Upper lobe of left lung (tissue), 6 donors: Measurements from ENCODE around the gene NPC1. TPM values are rescaled to one million over a fixed set of nuclear protein-coding genes. Genes with fewer than 3 reads are reported as not detected.

Experiments used
- ATAC-seq, 2 donors: fragments of 200-7000 bp; cut with Tn5 transposase; one replicate each; pipeline ENCODE4 v1.9.1; 2022; ENCODE audit warnings: mild to moderate bottlenecking in 2 of 2, moderate library complexity in 2 of 2; ENCODE audit not compliant: low FRiP score in 2 of 2
- DNase-seq, 2 donors: peaks; one replicate each; pipeline ENCODE4 v3.0.0-alpha.2; 2019 to 2020
- H3K27ac ChIP-seq, 4 donors: fragments of 200-600 bp; sonication (generic); one replicate each; pipeline ENCODE4 v1.5.1; 2016 to 2019
- H3K27me3 ChIP-seq, 4 donors: fragments of 200-600 bp; sonication (generic); one replicate each; pipeline ENCODE4 v1.5.1; 2017 to 2019
- H3K36me3 ChIP-seq, 4 donors: fragments of 200-600 bp; sonication (generic); one replicate each; pipeline ENCODE4 v1.5.1; 2016 to 2019
- H3K4me1 ChIP-seq, 4 donors: fragments of 200-600 bp; sonication (generic); one replicate each; pipeline ENCODE4 v1.5.1; 2018 to 2019
- H3K4me3 ChIP-seq, 4 donors: fragments of 200-600 bp; sonication (generic); one replicate each; pipeline ENCODE4 v1.5.1; 2017 to 2019; ENCODE audit warnings: mild to moderate bottlenecking in 2 of 4, moderate library complexity in 1 of 4
- H3K9me3 ChIP-seq, 4 donors: fragments of 200-600 bp; sonication (generic); one replicate each; pipeline ENCODE4 v1.5.1; 2018 to 2019
- CTCF ChIP-seq, 6 experiments: fragments of 450-650 bp in 4 of 6; fragments of 200-600 bp in 2 of 6; sonication (generic) in 2 of 6; IDR thresholded peaks; one replicate each; pipeline ENCODE4 v1.5.1; 2016 to 2019; ENCODE audit warnings: antibody characterized with exemption in 6 of 6
- EP300 ChIP-seq, 4 donors: sonication (generic); formaldehyde crosslinking; IDR thresholded peaks; one replicate each; pipeline ENCODE4 v1.5.1; 2017; ENCODE audit warnings: antibody characterized with exemption in 4 of 4, control low read depth in 2 of 4
- POLR2A ChIP-seq, 4 donors: fragments of 450-650 bp; IDR thresholded peaks; one replicate each; pipeline ENCODE4 v1.5.1; 2016 to 2017; ENCODE audit warnings: antibody characterized with exemption in 4 of 4, mild to moderate bottlenecking in 2 of 4
- POLR2AphosphoS5 ChIP-seq, 2 donors: sonication (generic); formaldehyde crosslinking; IDR thresholded peaks; one replicate each; pipeline ENCODE4 v1.5.1; 2017; ENCODE audit warnings: antibody characterized with exemption in 2 of 2
- WGBS, 2 donors: methylation state at CpG; one replicate each; pipeline ENCODE4 v1.1.5; 2017 to 2018; 5-methylcytosine and 5-hydroxymethylcytosine counted together
- total RNA-seq, 6 donors: library from RNA; depleted of rRNA in 4 of 6; stranded (reverse); fragments of >200 nt in 4 of 6; gene quantifications; one replicate each; pipeline versions ENCODE4 v1.1.0 to v1.2.1, GENCODE V29; 2016 to 2021
- donor health status: DM: no; HTN: no; CAD: no; lungs with moderate emphysema.
- donor health status: DM: no; HTN: yes; CAD: no; lungs with severe emphysema.

NPC1 gene
- total RNA-seq, 6 donors from 2014 or later = 117 to 437 (median 167) TPM

GRCh38 chr18:23572570-23572969, 13.7 kb downstream of the NPC1 start:
- Histone ChIP-seq H3K27me3 (no peaks in the 10 kb centered on the region), H3K27ac (peak overlapping the region; percentile 8 to 86 (median 76)), H3K4me3 (no peak overlapping the region), H3K36me3 (peaks cover 7 to 64% (median 36%) of the 10 kb centered on the region in 4 donors), H3K4me1 (peaks cover 19 to 35% (median 29%) of the 10 kb centered on the region in 4 donors), H3K9me3 (no peaks in the 10 kb centered on the region)
- TF ChIP-seq CTCF (IDR thresholded peaks at IDR 0.05) (no peak), EP300 (IDR thresholded peaks at IDR 0.05) (no peak), POLR2A (IDR thresholded peaks at IDR 0.05) (no peak), POLR2AphosphoS5 (IDR thresholded peaks at IDR 0.05) (no peak)
- ATAC-seq = no peak
- WGBS, 2 donors = 77 to 88% methylated on average over 5 of the region's 5 CpGs
- no peak for DNase-seq

GRCh38 chr18:23572012-23572411, 14.3 kb downstream of the NPC1 start:
- no peak overlapping the region for H3K4me3 ChIP-seq
- H3K9me3 ChIP-seq = no peaks in the 10 kb centered on the region
- peaks cover 19 to 35% (median 29%) of the 10 kb centered on the region in 4 donors for H3K4me1 ChIP-seq
- TF ChIP-seq EP300 (IDR thresholded peaks at IDR 0.05) = no peak
- no peak for TF ChIP-seq POLR2AphosphoS5 (IDR thresholded peaks at IDR 0.05)
- no peak for TF ChIP-seq CTCF (IDR thresholded peaks at IDR 0.05)
- no peak for TF ChIP-seq POLR2A (IDR thresholded peaks at IDR 0.05)
- H3K27me3 ChIP-seq = no peaks in the 10 kb centered on the region
- no peak overlapping the region for H3K27ac ChIP-seq
- no peak for DNase-seq
- WGBS, 2 donors = 74 to 86% methylated on average over 2 of the region's 2 CpGs
- H3K36me3 ChIP-seq = peaks cover 11 to 69% (median 39%) of the 10 kb centered on the region in 4 donors
- no peak for ATAC-seq

- Histone ChIP-seq H3K36me3 (peaks cover 19 to 72% (median 44%) of the 10 kb centered on the region in 4 donors), H3K4me3 (no peak overlapping the region), H3K9me3 (no peaks in the 10 kb centered on the region), H3K4me1 (peaks cover 19 to 35% (median 29%) of the 10 kb centered on the region in 4 donors), H3K27ac (peak overlapping the region in 1 of 4 donors; percentile 38), H3K27me3 (no peaks in the 10 kb centered on the region)
- 78 to 100% methylated on average over 3 of the region's 3 CpGs for WGBS, 2 donors
- TF ChIP-seq POLR2A (IDR thresholded peaks at IDR 0.05) = no peak
- TF ChIP-seq EP300 (IDR thresholded peaks at IDR 0.05) = no peak
- no peak for TF ChIP-seq POLR2AphosphoS5 (IDR thresholded peaks at IDR 0.05)
- ATAC-seq (no peak), DNase-seq (no peak)
Observed at GRCh38 chr18:23570912-23571504, 15.3 kb downstream of the NPC1 start.

- Histone ChIP-seq H3K4me3 (no peak overlapping the region), H3K9me3 (no peaks in the 10 kb centered on the region), H3K27ac (no peak overlapping the region), H3K4me1 (peaks cover 13 to 25% (median 18%) of the 10 kb centered on the region in 4 donors), H3K36me3 (peaks cover 23 to 84% (median 47%) of the 10 kb centered on the region in 4 donors), H3K27me3 (no peaks in the 10 kb centered on the region)
- WGBS, 2 donors = 95 to 96% methylated on average over 5 of the region's 5 CpGs
- ATAC-seq (no peak), DNase-seq (no peak)
- TF ChIP-seq POLR2AphosphoS5 (IDR thresholded peaks at IDR 0.05) (no peak), EP300 (IDR thresholded peaks at IDR 0.05) (no peak), POLR2A (IDR thresholded peaks at IDR 0.05) (no peak), CTCF (IDR thresholded peaks at IDR 0.05) (no peak)
Observed at GRCh38 chr18:23569299-23570063, 16.8 kb downstream of the NPC1 start.

GRCh38 chr18:23568281-23569138, 17.8 kb downstream of the NPC1 start:
- peaks cover 23 to 94% (median 52%) of the 10 kb centered on the region in 4 donors for H3K36me3 ChIP-seq

More at GRCh38 chr18:23568281-23569138, 17.8 kb downstream of the NPC1 start:
- Histone ChIP-seq H3K9me3 (no peaks in the 10 kb centered on the region), H3K27me3 (no peaks in the 10 kb centered on the region), H3K4me1 (peaks cover 4 to 20% (median 9%) of the 10 kb centered on the region in 4 donors), H3K4me3 (no peak overlapping the region), H3K27ac (no peak overlapping the region)
- WGBS, 2 donors = 67 to 71% methylated on average over 7 of the region's 7 CpGs
- TF ChIP-seq POLR2A (IDR thresholded peaks at IDR 0.05) (no peak), EP300 (IDR thresholded peaks at IDR 0.05) (no peak), CTCF (IDR thresholded peaks at IDR 0.05) (no peak), POLR2AphosphoS5 (IDR thresholded peaks at IDR 0.05) (no peak)
- no peak for ATAC-seq
- no peak for DNase-seq
